HCT116 (cell line): ENCODE data around the gene HK2. TPM values are rescaled to one million over a fixed set of nuclear protein-coding genes. Genes with fewer than 3 reads are reported as not detected.

ENCODE experiments used
- ATAC-seq: fragments of 200-7000 bp; cut with Tn5 transposase; 2 replicates; pipeline ENCODE4 v1.9.1; 2020; ENCODE audit warnings: mild to moderate bottlenecking, moderate library complexity
- BruUV-seq: library from RNA; stranded (reverse); fragments of 400-500 nt; replicated peaks from 2 replicates; lab custom pipeline; 2021; lab: Mats Ljungman, UMichigan
- CTCF ChIA-PET: fragments of 300-600 bp; sonication (Branson Sonifier 250); formaldehyde crosslinking; loops from one replicate; lab custom pipeline; 2021; ENCODE audit warnings: antibody characterized with exemption; lab: Charles Lee
- POLR2A ChIA-PET: fragments of 300-600, 350-600 bp; sonication (Branson Sonifier 250); formaldehyde crosslinking; loops from one replicate; lab custom pipeline; 2021; ENCODE audit warnings: antibody characterized with exemption; lab: Charles Lee
- RAD21 ChIA-PET, 2 experiments: fragments of 300-600 bp; sonication (Branson Sonifier 250); formaldehyde crosslinking; loops; one replicate each; lab custom pipeline; 2023; ENCODE audit warnings: low total read pairs in 2 of 2; ENCODE audit not compliant: uncharacterized antibody in 2 of 2, unreplicated experiment in 2 of 2, low non-redundant PET in 1 of 2; lab: Charles Lee
- DNase-seq: peaks from one replicate; pipeline ENCODE4 v3.0.0-alpha.2; 2010; ENCODE audit warnings: low read depth, low spot score
- H2AFZ ChIP-seq: fragments of 200-600 bp; shearing (Covaris generic), sonication (generic); 2 replicates; pipeline ENCODE4 v1.6.1; 2017; ENCODE audit warnings: low read depth, mixed run types, mixed read lengths, antibody characterized with exemption, low read length; ENCODE audit not compliant: poor library complexity, severe bottlenecking
- H3K27ac ChIP-seq: 2 replicates; pipeline ENCODE4 v1.5.1; 2012; ENCODE audit warnings: low read depth, low read length
- H3K27me3 ChIP-seq: fragments of 200-600 bp; sonication (generic); 2 replicates; pipeline ENCODE4 v1.6.1; 2016; ENCODE audit warnings: mixed run types, low read length, mixed read lengths; ENCODE audit not compliant: insufficient read depth
- H3K36me3 ChIP-seq, 2 experiments: fragments of 200-500 bp in 1 of 2; fragments of 200-600 bp in 1 of 2; sonication (Bioruptor generic) in 1 of 2; sonication (generic) in 1 of 2; 2 replicates each; pipeline versions ENCODE4 v1.5.1 to v1.6.1; 2014 to 2016; ENCODE audit warnings: low read length in 2 of 2, inconsistent platforms in 1 of 2, mixed read lengths in 1 of 2, mixed run types in 1 of 2; ENCODE audit not compliant: insufficient read depth in 2 of 2, control insufficient read depth in 1 of 2
- H3K4me1 ChIP-seq, 2 experiments: fragments of 200-600 bp in 1 of 2; sonication (generic) in 1 of 2; 2 replicates each; pipeline versions ENCODE4 v1.5.1 to v1.6.1; 2012 to 2017; ENCODE audit warnings: low read length in 2 of 2, inconsistent platforms in 1 of 2, mild to moderate bottlenecking in 1 of 2, mixed read lengths in 1 of 2, mixed run types in 1 of 2, moderate library complexity in 1 of 2; ENCODE audit not compliant: insufficient read depth in 2 of 2, control insufficient read depth in 1 of 2
- H3K4me2 ChIP-seq: fragments of 200-600 bp; sonication (generic); 2 replicates; pipeline ENCODE4 v1.6.1; 2017; ENCODE audit warnings: mixed run types, low read length, mixed read lengths
- H3K4me3 ChIP-seq, 2 experiments: fragments of 200-600 bp in 1 of 2; sonication (generic) in 1 of 2; replicated peaks in 1 of 2; 2 replicates each; pipeline ENCODE4 v1.5.1; 2011 to 2016; ENCODE audit warnings: low read length in 2 of 2, control low read depth in 1 of 2, low read depth in 1 of 2, mild to moderate bottlenecking in 1 of 2, mixed read lengths in 1 of 2, mixed run types in 1 of 2
- H3K79me2 ChIP-seq: fragments of 200-600 bp; sonication (generic); 2 replicates; pipeline ENCODE4 v1.6.1; 2017; ENCODE audit warnings: mild to moderate bottlenecking, mixed run types, low read length, moderate library complexity, mixed read lengths; ENCODE audit not compliant: insufficient read depth
- H3K9ac ChIP-seq: fragments of 200-600 bp; sonication (generic); 2 replicates; pipeline ENCODE4 v1.6.1; 2016; ENCODE audit warnings: low read length, mixed read lengths
- H3K9me2 ChIP-seq: fragments of 200-600 bp; sonication (generic), shearing (Covaris generic); 2 replicates; pipeline ENCODE4 v1.6.1; 2017; ENCODE audit warnings: mixed run types, mild to moderate bottlenecking, moderate library complexity; ENCODE audit not compliant: insufficient read depth
- H3K9me3 ChIP-seq, 2 experiments: fragments of 200-500 bp in 1 of 2; fragments of 200-600 bp in 1 of 2; sonication (Bioruptor generic) in 1 of 2; sonication (generic) in 1 of 2; 2 replicates each; pipeline ENCODE4 v1.6.1; 2014 to 2017; ENCODE audit warnings: low read length in 2 of 2, mixed read lengths in 2 of 2, inconsistent platforms in 1 of 2, low read depth in 1 of 2, mild to moderate bottlenecking in 1 of 2, mixed run types in 1 of 2, moderate library complexity in 1 of 2; ENCODE audit not compliant: control insufficient read depth in 1 of 2, insufficient read depth in 1 of 2
- H4K20me1 ChIP-seq: fragments of 200-600 bp; sonication (generic), shearing (Covaris generic); 2 replicates; pipeline ENCODE4 v1.6.1; 2017; ENCODE audit warnings: mixed run types, mild to moderate bottlenecking, moderate library complexity; ENCODE audit not compliant: insufficient read depth
- EGR1 ChIP-seq: IDR thresholded peaks from 2 replicates; pipeline ENCODE4 v1.6.1; 2012; ENCODE audit warnings: low read depth
- EZH2 ChIP-seq: fragments of 200-600 bp; sonication (generic); IDR thresholded peaks from 2 replicates; pipeline ENCODE4 v1.6.1; 2017; ENCODE audit warnings: antibody characterized with exemption, mixed run types
- FOSL1 ChIP-seq: IDR thresholded peaks from 2 replicates; pipeline ENCODE4 v1.6.1; 2012; ENCODE audit warnings: low read depth
- JUND ChIP-seq: IDR thresholded peaks from 2 replicates; pipeline ENCODE4 v1.6.1; 2012
- POLR2A ChIP-seq: IDR thresholded peaks from 2 replicates; pipeline ENCODE4 v1.7.0; 2011; ENCODE audit warnings: borderline replicate concordance; ENCODE audit not compliant: insufficient read depth, insufficient read length; ENCODE audit errors: extremely low read depth
- POLR2AphosphoS5 ChIP-seq: IDR thresholded peaks from 2 replicates; pipeline ENCODE4 v1.6.1; 2011; ENCODE audit warnings: mild to moderate bottlenecking, low read depth, low read length, moderate library complexity
- SIN3A ChIP-seq: IDR thresholded peaks from 2 replicates; pipeline ENCODE4 v1.6.1; 2012; ENCODE audit warnings: low read depth
- SRF ChIP-seq: IDR thresholded peaks from 2 replicates; pipeline ENCODE4 v1.6.1; 2012; ENCODE audit warnings: low read depth
- TCF7L2 ChIP-seq: IDR thresholded peaks from 2 replicates; pipeline ENCODE4 v1.7.0; 2011; ENCODE audit warnings: borderline replicate concordance, inconsistent platforms; ENCODE audit not compliant: insufficient read depth, insufficient read length; ENCODE audit errors: extremely low read depth
- ZNF274 ChIP-seq: fragments of 200-500 bp; sonication (Bioruptor generic); IDR thresholded peaks from 2 replicates; pipeline ENCODE4 v1.6.1; 2014; ENCODE audit warnings: mild to moderate bottlenecking, low read depth, low read length, inconsistent platforms
- intact Hi-C: fragments of 100-400 bp; cut with micrococcal nuclease; formaldehyde crosslinking; loops from 2 replicates; pipeline ENCODE4 v1.10.0; 2022
- total RNA-seq: library from RNA; stranded (reverse); gene quantifications from one replicate; pipeline ENCODE4 v1.2.1, GENCODE V29; 2021; ENCODE audit not compliant: unreplicated experiment
- TF ChIP-seq, protein P1 (sequence below): IDR thresholded peaks from 2 replicates; pipeline ENCODE4 v1.6.1; 2011; ENCODE audit warnings: mild to moderate bottlenecking, low read length, moderate library complexity; ENCODE audit not compliant: insufficient replicate concordance; ENCODE audit errors: extremely low read depth
- TF ChIP-seq, protein P2 (sequence below), 3 experiments: fragments of 200-600 bp in 1 of 3; sonication (generic) in 1 of 3; IDR thresholded peaks in 2 of 3; conservative IDR thresholded peaks in 1 of 3; 2 replicates each; pipeline ENCODE4 v1.5.1; 2012 to 2017; ENCODE audit warnings: low read depth in 2 of 3, low read length in 2 of 3, antibody characterized with exemption in 1 of 3, borderline replicate concordance in 1 of 3, control low read depth in 1 of 3, mild to moderate bottlenecking in 1 of 3, mixed read lengths in 1 of 3, mixed run types in 1 of 3, moderate library complexity in 1 of 3; ENCODE audit not compliant: insufficient read depth in 1 of 3
- TF ChIP-seq, protein P3 (sequence below): IDR thresholded peaks from 2 replicates; pipeline ENCODE4 v1.6.1; 2012; ENCODE audit warnings: low read depth

Gene HK2
- total RNA-seq, 1 experiment from 2014 or later, result 42.5 TPM

DNA sequence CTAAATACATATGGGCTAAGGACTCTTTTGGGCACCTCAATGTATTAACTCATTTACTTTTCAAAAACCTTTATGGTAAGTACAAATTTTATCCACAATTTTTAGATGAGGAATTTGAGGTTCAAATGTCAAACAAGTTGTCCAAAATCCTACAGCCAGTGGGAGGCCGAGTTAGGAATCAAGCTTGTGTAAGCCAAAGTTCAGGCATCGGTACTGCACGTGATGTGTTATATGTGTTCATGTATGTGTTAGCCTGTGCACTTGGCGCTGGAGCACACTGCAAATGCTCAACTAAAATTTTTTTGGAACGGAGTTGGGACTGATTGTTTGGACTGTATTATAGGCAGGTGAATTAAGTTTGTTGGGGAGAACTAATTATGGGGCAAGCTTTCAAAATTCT is 22.7 kb downstream of the HK2 start:
- Histone ChIP-seq H4K20me1 (no peaks in the 10 kb centered on the region), H2AFZ (no peak overlapping the region)
- CTCF ChIA-PET, result no interaction called here
- intact Hi-C loops, result no loop called here
- no peak for TF ChIP-seq SIN3A
- no peak for TF ChIP-seq EGR1
- TF ChIP-seq, all 23 proteins: peak for 0
- no peak for ATAC-seq
- H3K27ac ChIP-seq, result no peak overlapping the region
- no TSS peak for BruUV-seq
- RAD21 ChIA-PET, result no interaction called here
- peaks cover 39% of the 10 kb centered on the region for H3K79me2 ChIP-seq
- H3K4me3 ChIP-seq, result no peak overlapping the region
- H3K36me3 ChIP-seq, result peaks cover 12 to 17% of the 10 kb centered on the region in 2 experiments; a peak in 3 of 4 replicates
- no peak overlapping the region for H3K4me2 ChIP-seq
- no peaks in the 10 kb centered on the region for H3K9me3 ChIP-seq
- POLR2A ChIA-PET, result no interaction called here
- DNase-seq, result no peak
- no peak overlapping the region for H3K9ac ChIP-seq
- H3K9me2 ChIP-seq, result no peaks in the 10 kb centered on the region
- peaks cover 0 to under 1% of the 10 kb centered on the region in 2 experiments; a peak in 1 of 4 replicates for H3K4me1 ChIP-seq
- H3K27me3 ChIP-seq, result no peaks in the 10 kb centered on the region

DNA sequence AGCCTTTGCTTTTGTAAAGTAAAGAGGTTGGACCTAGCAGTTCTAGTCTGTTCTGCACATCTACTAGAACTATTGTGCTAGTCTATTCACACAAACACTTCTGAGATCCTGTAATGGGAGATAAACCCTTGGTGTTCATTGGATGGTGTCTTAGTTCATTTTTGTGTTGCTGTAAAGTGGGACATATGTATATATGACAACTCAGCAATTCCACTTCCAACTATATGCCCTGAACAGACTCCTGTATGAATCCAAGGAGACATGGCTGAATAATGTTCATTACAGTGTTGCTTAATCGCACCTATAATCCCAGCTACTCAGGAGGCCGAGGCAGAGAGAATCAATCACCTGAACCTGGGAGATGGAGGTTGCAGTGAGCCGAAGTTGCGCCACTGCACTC is 23.3 kb downstream of the HK2 start:
- Histone ChIP-seq H3K9ac (no peak overlapping the region), H3K9me2 (no peaks in the 10 kb centered on the region), H2AFZ (no peak overlapping the region), H3K9me3 (no peaks in the 10 kb centered on the region), H3K79me2 (peaks cover 33% of the 10 kb centered on the region), H3K27me3 (no peaks in the 10 kb centered on the region), H3K27ac (no peak overlapping the region), H3K4me3 (no peak overlapping the region), H3K4me1 (peaks cover 4 to 6% of the 10 kb centered on the region in 2 experiments; a peak in 2 of 4 replicates), H3K4me2 (no peak overlapping the region), H4K20me1 (no peaks in the 10 kb centered on the region), H3K36me3 (peaks cover 12 to 17% of the 10 kb centered on the region in 2 experiments; a peak in 3 of 4 replicates)
- DNase-seq (no peak), ATAC-seq (no peak)
- CTCF ChIA-PET, result no interaction called here
- RAD21 ChIA-PET, result no interaction called here
- POLR2A ChIA-PET, result no interaction called here
- intact Hi-C loops, result no loop called here
- BruUV-seq, result no TSS peak
- TF ChIP-seq POLR2A, result no peak
- TF ChIP-seq FOSL1, result no peak
- TF ChIP-seq EZH2, result no peak
- TF ChIP-seq POLR2AphosphoS5, result no peak
- TF ChIP-seq, protein P1, sequence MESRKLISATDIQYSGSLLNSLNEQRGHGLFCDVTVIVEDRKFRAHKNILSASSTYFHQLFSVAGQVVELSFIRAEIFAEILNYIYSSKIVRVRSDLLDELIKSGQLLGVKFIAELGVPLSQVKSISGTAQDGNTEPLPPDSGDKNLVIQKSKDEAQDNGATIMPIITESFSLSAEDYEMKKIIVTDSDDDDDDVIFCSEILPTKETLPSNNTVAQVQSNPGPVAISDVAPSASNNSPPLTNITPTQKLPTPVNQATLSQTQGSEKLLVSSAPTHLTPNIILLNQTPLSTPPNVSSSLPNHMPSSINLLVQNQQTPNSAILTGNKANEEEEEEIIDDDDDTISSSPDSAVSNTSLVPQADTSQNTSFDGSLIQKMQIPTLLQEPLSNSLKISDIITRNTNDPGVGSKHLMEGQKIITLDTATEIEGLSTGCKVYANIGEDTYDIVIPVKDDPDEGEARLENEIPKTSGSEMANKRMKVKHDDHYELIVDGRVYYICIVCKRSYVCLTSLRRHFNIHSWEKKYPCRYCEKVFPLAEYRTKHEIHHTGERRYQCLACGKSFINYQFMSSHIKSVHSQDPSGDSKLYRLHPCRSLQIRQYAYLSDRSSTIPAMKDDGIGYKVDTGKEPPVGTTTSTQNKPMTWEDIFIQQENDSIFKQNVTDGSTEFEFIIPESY, result no peak
- TF ChIP-seq TCF7L2, result no peak
- TF ChIP-seq SRF, result no peak
- TF ChIP-seq, protein P2, sequence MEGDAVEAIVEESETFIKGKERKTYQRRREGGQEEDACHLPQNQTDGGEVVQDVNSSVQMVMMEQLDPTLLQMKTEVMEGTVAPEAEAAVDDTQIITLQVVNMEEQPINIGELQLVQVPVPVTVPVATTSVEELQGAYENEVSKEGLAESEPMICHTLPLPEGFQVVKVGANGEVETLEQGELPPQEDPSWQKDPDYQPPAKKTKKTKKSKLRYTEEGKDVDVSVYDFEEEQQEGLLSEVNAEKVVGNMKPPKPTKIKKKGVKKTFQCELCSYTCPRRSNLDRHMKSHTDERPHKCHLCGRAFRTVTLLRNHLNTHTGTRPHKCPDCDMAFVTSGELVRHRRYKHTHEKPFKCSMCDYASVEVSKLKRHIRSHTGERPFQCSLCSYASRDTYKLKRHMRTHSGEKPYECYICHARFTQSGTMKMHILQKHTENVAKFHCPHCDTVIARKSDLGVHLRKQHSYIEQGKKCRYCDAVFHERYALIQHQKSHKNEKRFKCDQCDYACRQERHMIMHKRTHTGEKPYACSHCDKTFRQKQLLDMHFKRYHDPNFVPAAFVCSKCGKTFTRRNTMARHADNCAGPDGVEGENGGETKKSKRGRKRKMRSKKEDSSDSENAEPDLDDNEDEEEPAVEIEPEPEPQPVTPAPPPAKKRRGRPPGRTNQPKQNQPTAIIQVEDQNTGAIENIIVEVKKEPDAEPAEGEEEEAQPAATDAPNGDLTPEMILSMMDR (IDR thresholded peaks at IDR 0.05 in 2 of 3, conservative IDR thresholded peaks at IDR 0.05 in 1 of 3; ENCODE audit: borderline replicate concordance in 1 of 3, insufficient read depth in 1 of 3, low read depth in 2 of 3, low read length in 2 of 3), result no peak
- TF ChIP-seq ZNF274, result no peak
- TF ChIP-seq, protein P3, sequence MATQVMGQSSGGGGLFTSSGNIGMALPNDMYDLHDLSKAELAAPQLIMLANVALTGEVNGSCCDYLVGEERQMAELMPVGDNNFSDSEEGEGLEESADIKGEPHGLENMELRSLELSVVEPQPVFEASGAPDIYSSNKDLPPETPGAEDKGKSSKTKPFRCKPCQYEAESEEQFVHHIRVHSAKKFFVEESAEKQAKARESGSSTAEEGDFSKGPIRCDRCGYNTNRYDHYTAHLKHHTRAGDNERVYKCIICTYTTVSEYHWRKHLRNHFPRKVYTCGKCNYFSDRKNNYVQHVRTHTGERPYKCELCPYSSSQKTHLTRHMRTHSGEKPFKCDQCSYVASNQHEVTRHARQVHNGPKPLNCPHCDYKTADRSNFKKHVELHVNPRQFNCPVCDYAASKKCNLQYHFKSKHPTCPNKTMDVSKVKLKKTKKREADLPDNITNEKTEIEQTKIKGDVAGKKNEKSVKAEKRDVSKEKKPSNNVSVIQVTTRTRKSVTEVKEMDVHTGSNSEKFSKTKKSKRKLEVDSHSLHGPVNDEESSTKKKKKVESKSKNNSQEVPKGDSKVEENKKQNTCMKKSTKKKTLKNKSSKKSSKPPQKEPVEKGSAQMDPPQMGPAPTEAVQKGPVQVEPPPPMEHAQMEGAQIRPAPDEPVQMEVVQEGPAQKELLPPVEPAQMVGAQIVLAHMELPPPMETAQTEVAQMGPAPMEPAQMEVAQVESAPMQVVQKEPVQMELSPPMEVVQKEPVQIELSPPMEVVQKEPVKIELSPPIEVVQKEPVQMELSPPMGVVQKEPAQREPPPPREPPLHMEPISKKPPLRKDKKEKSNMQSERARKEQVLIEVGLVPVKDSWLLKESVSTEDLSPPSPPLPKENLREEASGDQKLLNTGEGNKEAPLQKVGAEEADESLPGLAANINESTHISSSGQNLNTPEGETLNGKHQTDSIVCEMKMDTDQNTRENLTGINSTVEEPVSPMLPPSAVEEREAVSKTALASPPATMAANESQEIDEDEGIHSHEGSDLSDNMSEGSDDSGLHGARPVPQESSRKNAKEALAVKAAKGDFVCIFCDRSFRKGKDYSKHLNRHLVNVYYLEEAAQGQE, result no peak
- TF ChIP-seq EGR1, result no peak
- no peak for TF ChIP-seq JUND
